ENCODE measurements around the gene CREB3L1.
A peak's percentile ranks its signal among the peaks of the same experiment; 100 is the strongest.

Gene CREB3L1

GRCh38 chr11:46367916-46368267, 90.4 kb downstream of the CREB3L1 start:
- DNase-seq, result no peak

DNA sequence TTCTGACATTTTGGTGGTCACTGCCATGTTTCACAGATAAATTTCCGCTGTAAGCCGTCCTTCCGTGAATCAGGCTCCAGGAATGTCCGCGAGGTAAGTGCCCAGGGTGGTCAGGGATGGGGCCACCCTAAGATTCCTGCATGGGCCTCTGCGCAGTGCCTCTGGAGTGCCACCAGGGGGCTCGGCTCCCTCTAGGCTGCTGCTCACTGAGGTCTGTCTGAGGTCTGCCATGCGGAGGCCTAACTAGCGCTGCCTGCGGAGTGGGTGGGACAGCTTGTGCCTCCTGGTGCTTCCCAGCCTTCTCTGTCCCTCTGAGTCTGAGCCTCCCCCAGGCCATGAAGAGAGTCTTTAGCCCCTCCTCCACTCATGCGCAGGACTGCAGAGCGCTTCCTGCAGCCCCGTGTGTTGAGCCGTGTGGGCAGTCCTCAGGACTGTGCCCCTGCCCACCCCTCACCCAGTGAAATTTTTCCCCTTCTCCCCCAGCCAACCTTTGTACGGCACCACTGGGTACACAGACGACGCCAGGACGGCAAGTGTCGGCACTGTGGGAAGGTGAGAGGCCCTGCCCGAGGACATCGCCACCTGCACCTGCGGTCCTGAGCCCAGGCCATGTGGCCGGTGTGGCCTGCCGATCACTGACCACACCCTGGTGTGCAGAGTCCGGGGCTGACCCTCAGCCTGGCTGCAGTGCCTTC, 92.1 kb downstream of the CREB3L1 start:
- DNase-seq, result peak; percentile 70

DNA sequence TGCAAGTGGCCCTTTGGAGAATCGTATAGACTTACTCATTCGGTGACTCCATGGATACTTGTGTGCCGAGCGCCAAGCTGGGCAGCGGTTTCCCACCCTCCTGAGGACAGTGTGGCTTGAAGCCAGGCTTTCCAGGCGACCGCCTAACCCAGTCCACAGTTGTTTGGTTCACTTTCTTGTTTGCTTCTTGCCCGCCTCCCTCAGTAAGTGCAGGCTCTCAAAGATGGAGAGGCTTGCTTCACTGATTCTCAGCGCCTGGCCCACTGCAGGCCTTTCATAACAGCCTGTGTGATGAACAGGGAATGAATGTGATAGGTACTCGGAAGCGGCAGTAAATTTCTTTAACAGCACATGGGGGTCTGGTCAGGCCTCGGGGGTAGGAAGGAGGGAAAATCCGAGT, 92.8 kb downstream of the CREB3L1 start:
- no peak for DNase-seq

All from fibroblast of skin of right biceps (primary cell).